SK-N-SH (cell line): Measurements from ENCODE around the gene TTF2. TPM values are rescaled to one million over a fixed set of nuclear protein-coding genes. Genes with fewer than 3 reads are reported as not detected.

Experiments used
- CTCF ChIA-PET: fragments of 300-600, 350-600 bp; formaldehyde crosslinking; extraction: SDS; loops from one replicate; lab custom pipeline; 2021; lab: Yijun Ruan, JAX
- POLR2A ChIA-PET: fragments of 350-600 bp; sonication (Branson Sonifier 250); formaldehyde crosslinking; extraction: SDS; loops from one replicate; lab custom pipeline; 2020; ENCODE audit warnings: antibody characterized with exemption, inconsistent platforms; lab: Yijun Ruan, JAX
- DNase-seq: peaks from one replicate; pipeline ENCODE4 v3.0.0; 2012
- H2AFZ ChIP-seq: fragments of 200-600 bp; sonication (generic); 2 replicates; pipeline ENCODE4 v1.8.1; 2016; ENCODE audit warnings: antibody characterized with exemption, mild to moderate bottlenecking, low read depth
- H3F3A ChIP-seq: fragments of 200-600 bp; sonication (generic); replicated peaks from 2 replicates; pipeline ENCODE3; 2016; ENCODE audit warnings: antibody characterized with exemption, mild to moderate bottlenecking; ENCODE audit not compliant: insufficient read depth
- H3K27ac ChIP-seq, 2 experiments: fragments of 200-500 bp in 1 of 2; fragments of 200-600 bp in 1 of 2; sonication (Bioruptor generic) in 1 of 2; sonication (generic), shearing (Covaris generic) in 1 of 2; 2 replicates each; pipeline versions ENCODE4 v1.5.1 to v1.6.1; 2014 to 2016; ENCODE audit warnings: low read depth in 2 of 2, inconsistent platforms in 1 of 2, low read length in 1 of 2, mild to moderate bottlenecking in 1 of 2, mixed read lengths in 1 of 2
- H3K27me3 ChIP-seq: fragments of 200-600 bp; sonication (generic), shearing (Covaris generic); 2 replicates; pipeline ENCODE4 v1.6.1; 2016; ENCODE audit warnings: mixed run types; ENCODE audit not compliant: insufficient read depth
- H3K36me3 ChIP-seq, 2 experiments: fragments of 200-500 bp in 1 of 2; fragments of 200-600 bp in 1 of 2; sonication (Bioruptor generic) in 1 of 2; sonication (generic) in 1 of 2; replicated peaks in 1 of 2; 2 replicates each; pipeline versions ENCODE3 to v1.5.1; 2014 to 2016; ENCODE audit warnings: low read length in 1 of 2, mild to moderate bottlenecking in 1 of 2; ENCODE audit not compliant: insufficient read depth in 2 of 2, control insufficient read depth in 1 of 2
- H3K4me1 ChIP-seq, 2 experiments: fragments of 200-500 bp in 1 of 2; fragments of 200-600 bp in 1 of 2; sonication (Bioruptor generic) in 1 of 2; sonication (generic), shearing (Covaris generic) in 1 of 2; 2 replicates each; pipeline versions ENCODE4 v1.5.1 to v1.6.1; 2014 to 2016; ENCODE audit warnings: low read depth in 1 of 2, low read length in 1 of 2, mixed run types in 1 of 2; ENCODE audit not compliant: insufficient read depth in 2 of 2, control insufficient read depth in 1 of 2
- H3K4me2 ChIP-seq: fragments of 200-600 bp; sonication (generic), shearing (Covaris generic); 2 replicates; pipeline ENCODE4 v1.6.1; 2017; ENCODE audit warnings: mixed run types
- H3K4me3 ChIP-seq, 2 experiments: fragments of 200-500 bp in 1 of 2; fragments of 200-600 bp in 1 of 2; sonication (Bioruptor generic) in 1 of 2; sonication (generic), shearing (Covaris generic) in 1 of 2; 2 replicates each; pipeline versions ENCODE4 v1.5.1 to v1.8.1; 2014 to 2016; ENCODE audit warnings: low read depth in 2 of 2, inconsistent platforms in 1 of 2, low read length in 1 of 2, mild to moderate bottlenecking in 1 of 2, mixed read lengths in 1 of 2, moderate library complexity in 1 of 2
- H3K79me2 ChIP-seq: fragments of 200-600 bp; sonication (generic); 2 replicates; pipeline ENCODE4 v1.8.1; 2017; ENCODE audit warnings: mild to moderate bottlenecking; ENCODE audit not compliant: insufficient read depth
- H3K9ac ChIP-seq: fragments of 200-600 bp; sonication (generic); 2 replicates; pipeline ENCODE4 v1.6.1; 2017; ENCODE audit warnings: mixed run types
- H3K9me2 ChIP-seq: fragments of 200-600 bp; sonication (generic); 2 replicates; pipeline ENCODE4 v1.6.1; 2017; ENCODE audit warnings: mixed run types
- H3K9me3 ChIP-seq: fragments of 200-600 bp; sonication (generic); 2 replicates; pipeline ENCODE4 v1.6.1; 2017; ENCODE audit warnings: mixed run types, mild to moderate bottlenecking, moderate library complexity
- H4K20me1 ChIP-seq: fragments of 200-600 bp; sonication (generic); 2 replicates; pipeline ENCODE4 v1.6.1; 2017; ENCODE audit warnings: mild to moderate bottlenecking, mixed run types; ENCODE audit not compliant: insufficient read depth
- CHD2 ChIP-seq: fragments of 150-350 bp; IDR thresholded peaks from 2 replicates; pipeline ENCODE4 v1.6.1; 2018; ENCODE audit warnings: low read length; ENCODE audit not compliant: partially characterized antibody
- ELF1 ChIP-seq: IDR thresholded peaks from 2 replicates; pipeline ENCODE4 v1.4.0; 2012
- FOSL2 ChIP-seq: IDR thresholded peaks from 2 replicates; pipeline ENCODE4 v1.4.0; 2012; ENCODE audit warnings: low read depth, mild to moderate bottlenecking, moderate library complexity, borderline replicate concordance
- FOXM1 ChIP-seq: IDR thresholded peaks from 2 replicates; pipeline ENCODE4 v1.4.0; 2012; ENCODE audit warnings: low read depth, mild to moderate bottlenecking
- JUND ChIP-seq: IDR thresholded peaks from 2 replicates; pipeline ENCODE4 v1.4.0; 2012
- RAD21 ChIP-seq: IDR thresholded peaks from 2 replicates; pipeline ENCODE4 v1.6.1; 2012; ENCODE audit warnings: mild to moderate bottlenecking, low read length
- RXRA ChIP-seq: IDR thresholded peaks from 2 replicates; pipeline ENCODE4 v1.4.0; 2012; ENCODE audit warnings: low read depth, mild to moderate bottlenecking, borderline replicate concordance
- SMC3 ChIP-seq: IDR thresholded peaks from 2 replicates; pipeline ENCODE4 v1.6.1; 2012; ENCODE audit warnings: low read depth, low read length, improper control_type of control experiment
- YY1 ChIP-seq: IDR thresholded peaks from 2 replicates; pipeline ENCODE4 v1.4.0; 2012; ENCODE audit warnings: low read depth, mild to moderate bottlenecking
- WGBS: methylation state at CpG from one replicate; pipeline ENCODE4 v1.1.6; 2017; ENCODE audit warnings: low lambda C conversion rate; 5-methylcytosine and 5-hydroxymethylcytosine counted together
- polyA plus RNA-seq, 3 experiments: library from polyadenylated mRNA; depleted of rRNA; stranded (reverse); fragments of >200 nt; gene quantifications; 2 replicates each; pipeline ENCODE4 v1.2.3, GENCODE V29; 2012
- TF ChIP-seq, protein P1 (sequence below): IDR thresholded peaks from 2 replicates; pipeline ENCODE4; 2012
- TF ChIP-seq, protein P2 (sequence below): IDR thresholded peaks from 2 replicates; pipeline ENCODE4 v1.4.0; 2012; ENCODE audit warnings: low read depth, borderline replicate concordance
- TF ChIP-seq, protein P3 (sequence below): IDR thresholded peaks from 2 replicates; pipeline ENCODE4 v1.6.1; 2012; ENCODE audit warnings: mild to moderate bottlenecking, low read depth, low read length, moderate library complexity
- TF ChIP-seq, protein P4 (sequence below): IDR thresholded peaks from 2 replicates; pipeline ENCODE4 v1.4.0; 2012; ENCODE audit warnings: low read depth, borderline replicate concordance

Gene TTF2
- polyA plus RNA-seq, 1 of the 3 experiments (the other 2 are of a cell fraction), result 10.8 TPM

DNA sequence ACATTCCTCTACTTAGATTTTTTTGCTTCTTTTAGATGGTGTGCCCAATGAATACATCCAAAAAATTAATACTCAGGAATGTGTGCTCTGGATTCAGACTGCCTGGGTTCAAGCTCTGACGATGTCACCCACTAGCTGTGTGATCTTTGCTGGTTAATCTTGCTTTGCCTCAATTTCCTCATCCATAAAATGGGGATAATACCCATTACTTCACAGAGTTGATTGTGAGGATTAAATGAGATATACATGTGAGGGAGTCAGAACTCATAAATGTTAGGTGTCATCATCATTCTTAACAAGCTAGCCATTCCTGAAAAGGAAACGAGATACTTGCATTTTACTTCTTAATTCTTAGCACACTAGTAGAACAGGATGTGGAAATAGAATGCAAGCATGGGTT, 12.9 kb upstream of the TTF2 start:
- H4K20me1 ChIP-seq, result no peaks in the 10 kb centered on the region
- H3K9ac ChIP-seq, result no peak overlapping the region
- no peaks in the 10 kb centered on the region for H3K9me2 ChIP-seq
- H3K4me1 ChIP-seq, result no peaks in the 10 kb centered on the region
- H3K79me2 ChIP-seq, result no peaks in the 10 kb centered on the region
- H3K36me3 ChIP-seq, result no peaks in the 10 kb centered on the region
- no peaks in the 10 kb centered on the region for H3K9me3 ChIP-seq
- no peak overlapping the region for H3K27ac ChIP-seq
- POLR2A ChIA-PET, result no interaction called here
- no peak overlapping the region for H3K4me2 ChIP-seq
- no peak overlapping the region for H3K4me3 ChIP-seq
- no peaks in the 10 kb centered on the region for H3F3A ChIP-seq
- TF ChIP-seq CHD2 (no peak), SMC3 (no peak), ELF1 (no peak)
- CTCF ChIA-PET, result interaction anchor here (0.6 to 1.9 kb wide), 3 partner anchors 191 to 473 kb away, joined by 3 to 4 read pairs (median 3); no protein-coding TSS in a partner anchor
- 51% methylated on average over 2 of the region's 2 CpGs for WGBS
- no peak overlapping the region for H2AFZ ChIP-seq
- no peak for DNase-seq
- H3K27me3 ChIP-seq, result no peaks in the 10 kb centered on the region

DNA sequence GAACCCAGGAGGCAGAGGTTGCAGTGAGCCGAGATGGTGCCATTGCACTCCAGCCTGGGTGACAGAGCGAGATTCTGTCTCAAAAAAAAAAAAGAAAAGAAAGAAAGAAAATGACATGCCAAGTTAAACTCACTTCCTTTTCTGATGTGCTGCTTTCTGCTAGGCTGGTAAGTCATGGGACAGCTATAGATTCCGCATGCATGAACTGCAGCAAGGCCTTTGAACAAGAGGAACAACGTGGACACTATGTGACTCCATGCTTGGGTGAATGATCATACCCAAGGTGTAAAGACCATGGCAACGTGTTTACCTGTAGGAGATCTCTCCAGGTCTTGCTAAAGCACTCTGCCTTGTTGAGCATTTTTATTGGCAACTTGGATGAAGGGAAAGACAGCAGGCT, 10.3 kb upstream of the TTF2 start:
- Histone ChIP-seq H3K9me2 (no peaks in the 10 kb centered on the region), H3K36me3 (no peaks in the 10 kb centered on the region), H3K9ac (no peak overlapping the region), H3K79me2 (no peaks in the 10 kb centered on the region), H3K27me3 (no peaks in the 10 kb centered on the region), H3K9me3 (no peaks in the 10 kb centered on the region), H2AFZ (no peak overlapping the region), H3K4me3 (no peak overlapping the region), H3K27ac (no peak overlapping the region), H3F3A (no peaks in the 10 kb centered on the region), H3K4me1 (no peaks in the 10 kb centered on the region), H3K4me2 (no peak overlapping the region), H4K20me1 (no peaks in the 10 kb centered on the region)
- ChIA-PET POLR2A (no interaction called here), CTCF (interaction anchor here (1.4 kb wide), 1 partner anchor 9 kb away, joined by 3 read pairs; no protein-coding TSS in a partner anchor)
- DNase-seq, result no peak
- TF ChIP-seq RXRA, result no peak
- TF ChIP-seq, protein P1, sequence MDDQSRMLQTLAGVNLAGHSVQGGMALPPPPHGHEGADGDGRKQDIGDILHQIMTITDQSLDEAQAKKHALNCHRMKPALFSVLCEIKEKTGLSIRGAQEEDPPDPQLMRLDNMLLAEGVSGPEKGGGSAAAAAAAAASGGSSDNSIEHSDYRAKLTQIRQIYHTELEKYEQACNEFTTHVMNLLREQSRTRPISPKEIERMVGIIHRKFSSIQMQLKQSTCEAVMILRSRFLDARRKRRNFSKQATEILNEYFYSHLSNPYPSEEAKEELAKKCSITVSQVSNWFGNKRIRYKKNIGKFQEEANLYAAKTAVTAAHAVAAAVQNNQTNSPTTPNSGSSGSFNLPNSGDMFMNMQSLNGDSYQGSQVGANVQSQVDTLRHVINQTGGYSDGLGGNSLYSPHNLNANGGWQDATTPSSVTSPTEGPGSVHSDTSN, result no peak
- WGBS, result 76% methylated on average over 5 of the region's 5 CpGs

DNA sequence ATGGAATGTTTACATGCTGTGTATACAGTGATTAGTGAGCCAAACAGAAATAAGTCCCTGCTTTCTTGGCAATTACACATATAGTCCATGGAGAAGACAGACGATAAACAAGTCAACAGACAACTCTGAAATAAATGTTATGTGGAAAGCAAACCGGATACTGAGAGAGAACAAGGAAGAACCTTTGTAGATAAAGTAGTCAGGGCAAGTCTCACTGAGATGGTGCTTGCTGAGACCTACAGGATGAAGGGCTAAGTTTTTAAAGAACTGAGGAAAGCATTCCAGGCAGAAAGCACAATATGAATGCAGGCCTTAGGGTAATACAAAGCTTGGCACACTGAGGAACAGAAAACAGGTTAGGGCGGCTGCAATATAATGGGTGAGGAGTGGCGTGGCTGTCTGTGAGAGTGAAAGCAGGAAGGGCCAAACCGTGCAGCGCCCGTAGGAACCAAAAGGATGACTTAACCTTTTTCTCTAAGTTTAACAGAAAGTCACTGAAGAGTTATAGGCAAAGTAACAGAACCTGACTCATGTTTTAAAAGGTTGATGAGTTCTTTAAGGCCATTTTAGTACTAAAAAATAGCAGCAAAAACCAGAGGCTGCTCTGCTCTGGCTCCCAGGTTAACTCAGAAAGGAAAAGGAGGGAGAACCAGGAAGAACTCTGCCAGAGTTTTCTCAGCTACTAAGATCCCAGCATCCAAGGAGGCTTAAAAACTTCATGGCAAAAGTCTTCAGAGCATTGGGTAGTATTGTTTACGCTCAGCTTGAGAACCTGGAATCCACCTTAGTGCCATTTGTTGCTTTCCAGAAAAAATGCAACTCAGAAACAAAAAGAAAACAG, 8.7 kb upstream of the TTF2 start:
- WGBS, result 91% methylated on average over 8 of the region's 8 CpGs
- DNase-seq, result no peak
- Histone ChIP-seq H3K36me3 (no peaks in the 10 kb centered on the region), H4K20me1 (no peaks in the 10 kb centered on the region), H3K27me3 (no peaks in the 10 kb centered on the region), H3K9me2 (no peaks in the 10 kb centered on the region), H3K4me1 (no peaks in the 10 kb centered on the region), H3K27ac (no peak overlapping the region), H3K4me3 (no peak overlapping the region), H3K79me2 (no peaks in the 10 kb centered on the region), H3F3A (no peaks in the 10 kb centered on the region), H3K4me2 (no peak overlapping the region), H3K9ac (no peak overlapping the region), H3K9me3 (no peaks in the 10 kb centered on the region), H2AFZ (no peak overlapping the region)
- ChIA-PET CTCF (interaction anchor here (1.7 to 3.5 kb wide), 2 partner anchors 314 to 477 kb away, joined by 9 to 10 read pairs; no protein-coding TSS in a partner anchor), POLR2A (no interaction called here)
- TF ChIP-seq, protein P2, sequence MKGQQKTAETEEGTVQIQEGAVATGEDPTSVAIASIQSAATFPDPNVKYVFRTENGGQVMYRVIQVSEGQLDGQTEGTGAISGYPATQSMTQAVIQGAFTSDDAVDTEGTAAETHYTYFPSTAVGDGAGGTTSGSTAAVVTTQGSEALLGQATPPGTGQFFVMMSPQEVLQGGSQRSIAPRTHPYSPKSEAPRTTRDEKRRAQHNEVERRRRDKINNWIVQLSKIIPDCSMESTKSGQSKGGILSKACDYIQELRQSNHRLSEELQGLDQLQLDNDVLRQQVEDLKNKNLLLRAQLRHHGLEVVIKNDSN, result no peak
- no peak for TF ChIP-seq FOXM1
- TF ChIP-seq, protein P3, sequence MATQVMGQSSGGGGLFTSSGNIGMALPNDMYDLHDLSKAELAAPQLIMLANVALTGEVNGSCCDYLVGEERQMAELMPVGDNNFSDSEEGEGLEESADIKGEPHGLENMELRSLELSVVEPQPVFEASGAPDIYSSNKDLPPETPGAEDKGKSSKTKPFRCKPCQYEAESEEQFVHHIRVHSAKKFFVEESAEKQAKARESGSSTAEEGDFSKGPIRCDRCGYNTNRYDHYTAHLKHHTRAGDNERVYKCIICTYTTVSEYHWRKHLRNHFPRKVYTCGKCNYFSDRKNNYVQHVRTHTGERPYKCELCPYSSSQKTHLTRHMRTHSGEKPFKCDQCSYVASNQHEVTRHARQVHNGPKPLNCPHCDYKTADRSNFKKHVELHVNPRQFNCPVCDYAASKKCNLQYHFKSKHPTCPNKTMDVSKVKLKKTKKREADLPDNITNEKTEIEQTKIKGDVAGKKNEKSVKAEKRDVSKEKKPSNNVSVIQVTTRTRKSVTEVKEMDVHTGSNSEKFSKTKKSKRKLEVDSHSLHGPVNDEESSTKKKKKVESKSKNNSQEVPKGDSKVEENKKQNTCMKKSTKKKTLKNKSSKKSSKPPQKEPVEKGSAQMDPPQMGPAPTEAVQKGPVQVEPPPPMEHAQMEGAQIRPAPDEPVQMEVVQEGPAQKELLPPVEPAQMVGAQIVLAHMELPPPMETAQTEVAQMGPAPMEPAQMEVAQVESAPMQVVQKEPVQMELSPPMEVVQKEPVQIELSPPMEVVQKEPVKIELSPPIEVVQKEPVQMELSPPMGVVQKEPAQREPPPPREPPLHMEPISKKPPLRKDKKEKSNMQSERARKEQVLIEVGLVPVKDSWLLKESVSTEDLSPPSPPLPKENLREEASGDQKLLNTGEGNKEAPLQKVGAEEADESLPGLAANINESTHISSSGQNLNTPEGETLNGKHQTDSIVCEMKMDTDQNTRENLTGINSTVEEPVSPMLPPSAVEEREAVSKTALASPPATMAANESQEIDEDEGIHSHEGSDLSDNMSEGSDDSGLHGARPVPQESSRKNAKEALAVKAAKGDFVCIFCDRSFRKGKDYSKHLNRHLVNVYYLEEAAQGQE, result no peak
- TF ChIP-seq, protein P4, sequence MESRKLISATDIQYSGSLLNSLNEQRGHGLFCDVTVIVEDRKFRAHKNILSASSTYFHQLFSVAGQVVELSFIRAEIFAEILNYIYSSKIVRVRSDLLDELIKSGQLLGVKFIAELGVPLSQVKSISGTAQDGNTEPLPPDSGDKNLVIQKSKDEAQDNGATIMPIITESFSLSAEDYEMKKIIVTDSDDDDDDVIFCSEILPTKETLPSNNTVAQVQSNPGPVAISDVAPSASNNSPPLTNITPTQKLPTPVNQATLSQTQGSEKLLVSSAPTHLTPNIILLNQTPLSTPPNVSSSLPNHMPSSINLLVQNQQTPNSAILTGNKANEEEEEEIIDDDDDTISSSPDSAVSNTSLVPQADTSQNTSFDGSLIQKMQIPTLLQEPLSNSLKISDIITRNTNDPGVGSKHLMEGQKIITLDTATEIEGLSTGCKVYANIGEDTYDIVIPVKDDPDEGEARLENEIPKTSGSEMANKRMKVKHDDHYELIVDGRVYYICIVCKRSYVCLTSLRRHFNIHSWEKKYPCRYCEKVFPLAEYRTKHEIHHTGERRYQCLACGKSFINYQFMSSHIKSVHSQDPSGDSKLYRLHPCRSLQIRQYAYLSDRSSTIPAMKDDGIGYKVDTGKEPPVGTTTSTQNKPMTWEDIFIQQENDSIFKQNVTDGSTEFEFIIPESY, result no peak
- no peak for TF ChIP-seq JUND
- TF ChIP-seq FOSL2, result no peak
- no peak for TF ChIP-seq YY1
- TF ChIP-seq RAD21, result no peak
